HG02973 (cell line): ENCODE measurements around the gene SLC27A6.
"Not testable (repeated sequence)": the region's sequence is repeated elsewhere in the genome, so short reads cannot be mapped to it uniquely, and the experiment has no call there.

Experiments used
- ATAC-seq: cut with Tn5 transposase; IDR thresholded peaks from one replicate; pipeline ENCODE4 v1.9.1; 2021; ENCODE audit warnings: moderate library complexity; ENCODE audit not compliant: unreplicated experiment

Gene SLC27A6

DNA sequence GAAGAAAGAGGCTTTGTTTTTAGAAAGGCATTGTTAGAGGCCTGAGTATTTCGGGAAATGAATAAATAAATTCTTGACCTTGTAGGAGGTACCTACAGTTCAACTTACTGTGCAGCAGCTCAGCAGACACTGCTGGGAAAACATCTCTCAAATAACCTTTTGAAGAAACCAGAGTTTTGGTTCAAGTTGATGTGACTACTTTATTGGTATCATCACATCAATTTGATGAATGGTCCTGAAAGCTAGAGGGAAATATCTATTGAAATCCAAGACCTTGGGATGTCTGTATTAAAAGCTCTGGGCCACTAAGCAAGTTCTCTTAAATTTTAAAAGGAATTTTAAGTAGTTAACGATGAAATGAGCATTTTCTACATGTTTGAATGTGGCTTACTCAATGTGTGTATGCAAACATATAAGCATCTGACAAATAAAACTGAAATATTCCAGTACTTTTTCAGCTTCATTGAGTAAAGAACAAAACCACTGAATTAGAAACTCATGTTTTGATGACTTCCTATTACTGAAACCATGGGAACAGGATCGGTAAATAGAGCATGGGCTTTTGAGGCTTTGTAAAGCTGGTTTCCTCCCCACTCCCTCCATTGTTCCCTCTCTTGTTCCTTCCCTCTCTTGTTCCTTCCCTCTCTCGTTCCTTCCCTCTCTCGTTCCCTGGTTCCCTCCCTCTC, 36.7 kb downstream of the SLC27A6 start:
- no peak for ATAC-seq

DNA sequence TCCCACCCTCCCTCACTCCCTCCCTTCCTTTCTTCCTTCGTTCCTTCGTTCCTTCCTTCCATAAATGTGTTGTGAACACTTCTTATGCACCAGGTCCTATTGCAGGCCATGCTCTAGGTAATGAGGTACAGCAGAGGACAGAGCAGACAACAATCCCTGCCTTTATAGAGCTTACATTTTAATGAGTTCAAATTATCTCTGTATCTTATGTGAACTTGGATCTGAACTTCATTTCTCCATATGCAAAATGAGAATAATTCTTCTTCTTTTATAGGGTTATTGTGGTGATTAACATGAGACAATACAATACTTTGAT, 37.2 kb downstream of the SLC27A6 start:
- no peak for ATAC-seq

DNA sequence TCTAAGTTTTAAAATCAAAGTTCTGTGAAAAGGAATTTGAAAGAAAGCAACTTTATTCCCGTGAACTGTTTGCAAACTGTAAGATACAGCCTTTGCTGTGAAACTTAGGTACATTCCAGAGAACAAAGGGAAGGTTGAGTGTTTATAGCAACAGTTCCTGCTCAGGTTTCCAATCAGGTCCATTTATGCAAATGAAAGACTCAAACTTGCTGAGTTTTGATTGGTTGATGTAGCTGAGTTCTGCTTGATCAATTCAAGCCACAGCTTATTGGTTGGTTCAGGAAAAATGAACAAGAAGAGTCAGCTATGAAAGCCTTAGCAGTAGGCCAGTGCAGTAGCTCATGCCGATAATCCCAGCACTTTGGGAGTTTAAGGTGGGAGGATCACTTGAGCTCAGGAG, 37.9 kb downstream of the SLC27A6 start:
- no peak for ATAC-seq

DNA sequence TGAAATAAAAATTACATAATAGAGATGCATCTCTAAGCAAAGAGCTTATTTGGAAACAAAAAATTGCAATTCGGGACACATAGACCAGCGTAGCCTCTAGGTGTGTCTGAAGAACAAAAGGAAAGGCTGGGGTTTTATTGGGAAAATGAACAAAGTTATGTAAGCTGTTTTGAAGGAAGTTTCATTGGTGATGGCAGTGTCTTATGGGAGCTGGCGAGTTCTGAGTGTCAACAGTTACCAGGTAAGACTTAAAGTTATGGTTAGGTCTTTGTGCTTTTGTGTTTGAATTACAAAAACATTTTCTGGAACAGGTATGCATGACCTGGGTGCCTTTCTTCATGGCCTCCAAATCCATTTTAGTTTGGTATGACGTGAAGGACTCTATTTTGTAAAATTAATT, 48.9 kb downstream of the SLC27A6 start:
- ATAC-seq = no peak

DNA sequence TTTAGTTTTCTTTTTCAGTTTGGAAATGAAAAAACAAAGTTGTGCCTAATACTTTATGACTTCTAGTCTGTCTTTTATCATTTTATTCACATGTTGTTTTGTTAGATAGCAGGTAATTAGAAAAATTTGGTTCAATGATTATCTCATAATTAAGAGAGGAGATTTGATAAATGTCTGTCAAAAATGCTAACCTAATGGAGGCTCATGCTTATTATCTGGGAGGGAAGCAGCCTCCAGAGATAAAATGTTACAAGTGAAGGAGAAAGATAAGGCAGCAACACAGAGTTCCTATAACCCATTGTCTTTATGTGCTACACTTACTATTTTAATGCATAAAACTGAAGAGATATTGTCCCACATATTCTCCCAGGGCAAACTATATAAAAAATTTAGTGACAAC, 53.5 kb downstream of the SLC27A6 start:
- no peak for ATAC-seq

DNA sequence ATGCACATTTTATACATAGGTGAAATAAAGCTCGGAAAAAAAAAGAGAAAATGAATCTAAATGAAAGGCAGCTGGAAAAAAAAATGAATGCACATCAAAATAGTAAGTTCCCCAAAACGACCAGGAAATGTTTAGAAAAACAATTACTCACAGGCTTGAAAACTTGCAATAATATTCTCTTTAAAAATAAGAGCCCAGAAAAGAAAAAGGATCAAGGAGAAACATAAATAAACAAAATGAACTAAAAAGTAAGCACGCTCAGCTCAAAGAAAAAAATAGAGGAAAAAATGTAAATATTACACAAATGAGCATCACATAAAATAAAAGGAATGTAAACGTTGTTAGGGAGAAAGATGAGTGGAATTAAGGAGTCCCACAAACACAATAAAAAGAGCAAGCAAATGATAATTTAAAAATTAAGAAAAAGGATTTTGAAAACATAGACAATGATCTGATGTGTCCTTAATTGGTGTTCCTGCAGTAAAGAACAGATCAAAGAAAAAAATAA, 54.2 kb downstream of the SLC27A6 start:
- no peak for ATAC-seq

DNA sequence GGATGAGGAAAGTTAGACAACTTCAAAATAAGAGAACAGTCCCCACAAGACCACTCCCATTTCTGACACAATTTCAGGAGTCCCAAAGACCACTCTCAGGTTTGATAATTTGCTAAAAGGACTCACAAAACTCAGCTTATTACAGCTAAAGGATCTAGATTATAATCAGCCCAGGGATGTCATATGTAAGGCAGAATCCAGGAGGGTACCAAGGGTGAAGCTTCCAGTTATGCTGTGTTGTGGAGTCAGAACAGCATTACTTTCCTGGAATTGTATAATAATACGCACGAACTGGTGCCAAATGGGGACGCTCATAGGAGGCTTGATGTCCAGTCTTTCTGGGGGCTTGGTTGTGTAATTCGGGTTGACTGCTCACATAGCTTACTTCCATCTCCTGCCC, 55.4 kb downstream of the SLC27A6 start:
- no peak for ATAC-seq

DNA sequence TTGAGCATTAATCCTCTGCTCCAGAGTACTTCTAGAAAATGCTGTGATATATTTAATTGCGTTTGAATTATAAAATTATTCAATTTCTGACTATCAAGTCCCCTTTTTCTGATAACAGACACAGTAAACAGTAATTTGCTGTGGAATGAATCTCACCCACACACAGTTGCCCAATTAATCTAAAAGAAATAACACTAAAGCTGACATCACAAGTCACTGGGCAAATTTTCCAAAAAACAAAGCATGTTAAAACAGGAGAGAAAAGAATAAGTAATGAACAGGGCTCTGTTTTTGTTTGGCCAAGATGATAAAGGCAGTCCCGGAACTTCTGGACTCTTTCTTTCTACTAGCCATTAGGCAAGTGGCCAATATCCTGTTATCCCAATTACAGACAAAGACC, 56.5 kb downstream of the SLC27A6 start:
- ATAC-seq = no peak

DNA sequence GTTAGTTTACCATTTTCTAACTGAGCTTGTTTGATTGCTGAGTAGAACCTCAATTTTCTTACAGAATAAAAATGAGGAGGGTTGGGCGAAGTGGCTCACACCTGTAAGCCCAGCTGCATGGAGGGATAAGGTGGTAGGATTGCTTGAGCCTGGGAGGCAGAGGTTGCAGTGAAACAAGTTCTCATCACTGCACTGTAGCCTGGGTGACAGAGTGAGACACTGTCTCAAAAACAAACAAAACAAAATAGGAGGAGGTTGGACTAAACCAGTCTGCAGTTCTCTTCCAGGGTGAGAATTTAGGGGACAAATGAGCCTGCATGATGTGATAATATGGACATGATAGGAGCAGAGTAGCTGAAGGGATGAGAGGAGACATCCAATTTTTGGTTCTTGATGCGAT, 57.3 kb downstream of the SLC27A6 start:
- no peak for ATAC-seq

DNA sequence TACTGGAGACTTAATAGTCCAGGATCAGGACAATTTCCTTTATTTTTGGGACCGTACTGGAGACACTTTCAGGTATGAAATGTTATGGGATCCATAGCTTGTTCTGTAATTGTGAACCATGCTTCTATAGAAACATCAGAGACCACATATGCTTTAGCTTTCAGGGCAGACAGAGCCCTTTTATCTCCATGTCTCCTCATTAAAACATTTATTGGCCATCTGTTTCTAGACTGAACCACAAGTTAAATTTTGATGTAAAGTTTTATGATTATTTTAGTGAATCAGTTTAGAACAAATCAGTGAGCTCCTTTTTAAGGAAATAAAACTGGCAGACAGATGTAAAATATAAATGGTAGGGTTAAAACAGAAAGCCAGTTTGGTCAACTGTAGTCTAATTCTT, 62.0 kb downstream of the SLC27A6 start:
- no peak for ATAC-seq

DNA sequence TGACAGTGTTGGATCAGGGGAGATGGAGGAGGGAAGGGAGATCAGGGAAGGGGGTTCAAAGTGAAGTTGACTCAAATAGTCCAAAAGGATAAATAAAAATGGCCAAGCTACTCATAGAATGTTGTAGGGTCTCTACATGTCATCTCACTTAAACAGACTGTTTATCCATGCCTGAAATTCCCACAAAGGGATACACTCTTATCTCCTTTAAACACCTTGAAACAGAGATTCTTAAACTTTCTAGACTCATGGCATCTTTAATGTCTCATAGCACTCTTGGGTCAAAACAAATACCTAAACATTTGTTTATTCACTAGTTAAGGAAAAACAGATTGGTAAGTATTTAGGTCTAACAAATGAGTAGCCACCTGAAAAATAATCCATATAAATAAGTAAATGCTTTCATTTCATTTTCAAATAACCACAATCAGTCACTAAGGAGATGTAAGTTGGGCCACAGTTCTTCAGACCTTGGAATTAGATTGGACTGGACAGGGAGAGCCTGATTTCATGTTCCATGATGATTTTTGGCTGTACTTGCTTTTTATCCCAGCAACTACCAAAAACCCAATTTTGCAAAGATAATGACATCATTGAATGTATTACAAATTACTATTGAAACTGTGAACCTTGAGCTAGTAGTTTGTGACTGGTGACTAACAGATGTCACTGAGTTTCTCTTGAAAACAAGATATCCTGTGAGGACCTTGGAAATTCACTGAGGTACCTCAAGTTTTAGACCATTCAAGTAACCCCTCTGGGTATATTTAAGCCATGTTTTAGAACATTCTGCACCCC, 66.8 kb downstream of the SLC27A6 start:
- ATAC-seq = no peak

DNA sequence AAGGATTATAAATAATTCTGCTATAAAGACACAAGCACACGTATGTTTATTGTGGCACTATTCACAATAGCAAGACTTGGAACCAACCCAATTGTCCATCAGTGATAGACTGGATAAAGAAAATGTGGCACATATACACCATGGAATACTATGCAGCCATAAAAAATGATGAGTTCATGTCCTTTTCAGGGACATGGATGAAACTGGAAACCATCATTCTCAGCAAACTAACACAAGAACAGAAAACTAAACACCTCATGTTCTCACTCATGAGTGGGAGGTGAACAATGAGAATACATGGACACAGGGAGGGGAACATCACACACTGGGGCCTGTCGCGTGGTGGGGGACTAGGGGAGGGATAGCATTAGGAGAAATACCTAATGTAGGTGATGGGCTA, 71.0 kb downstream of the SLC27A6 start:
- ATAC-seq = not testable (repeated sequence)

DNA sequence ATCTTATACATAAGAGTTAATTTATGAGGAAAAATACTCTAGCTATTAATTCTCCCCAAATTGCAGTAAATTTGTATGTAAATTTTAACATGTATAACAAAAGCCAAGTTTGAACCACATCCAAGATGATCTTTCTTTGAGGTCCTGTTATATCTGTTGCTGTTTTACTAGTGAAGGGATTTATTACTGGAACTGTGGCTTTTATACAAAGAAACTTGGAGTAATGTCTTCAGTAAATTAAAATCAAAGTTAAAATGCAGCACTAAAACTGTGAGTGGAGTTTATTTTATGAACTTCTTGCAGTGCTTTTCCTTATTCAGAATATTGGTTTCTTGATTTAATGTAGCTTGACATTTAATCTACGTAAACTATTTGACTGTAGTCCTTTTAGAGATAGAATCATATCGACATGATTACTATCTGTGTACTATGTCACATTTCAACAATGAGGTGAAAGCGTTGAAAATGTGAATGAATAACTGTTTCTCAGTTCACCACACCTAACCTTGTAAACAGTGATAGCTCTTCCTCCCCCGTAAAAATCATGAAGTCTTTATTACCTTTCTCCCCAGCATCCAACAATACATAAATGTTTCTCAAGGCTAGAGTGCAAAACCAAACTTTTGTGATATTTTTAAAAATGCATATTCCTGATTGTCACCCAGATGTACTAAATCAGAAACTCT, 76.1 kb downstream of the SLC27A6 start:
- no peak for ATAC-seq

DNA sequence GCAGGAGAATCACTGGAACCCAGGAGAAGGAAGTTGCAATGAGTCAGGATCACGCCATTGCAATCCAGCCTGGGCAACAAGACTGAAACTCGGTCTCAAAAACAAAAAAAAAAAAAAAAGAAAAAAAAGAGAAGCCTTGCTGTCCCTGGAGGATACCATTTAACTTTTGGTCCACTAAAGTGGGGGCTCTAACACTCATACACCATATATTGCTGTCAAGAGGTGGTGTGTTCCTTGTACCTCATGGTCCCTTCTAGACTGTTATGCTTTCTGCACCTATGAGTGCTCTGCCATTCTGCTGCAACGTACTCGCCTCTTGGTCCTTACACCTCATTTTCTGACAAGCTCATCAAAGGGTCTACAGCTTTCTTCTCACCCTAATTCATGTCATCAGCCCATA, 77.0 kb downstream of the SLC27A6 start:
- ATAC-seq = no peak

DNA sequence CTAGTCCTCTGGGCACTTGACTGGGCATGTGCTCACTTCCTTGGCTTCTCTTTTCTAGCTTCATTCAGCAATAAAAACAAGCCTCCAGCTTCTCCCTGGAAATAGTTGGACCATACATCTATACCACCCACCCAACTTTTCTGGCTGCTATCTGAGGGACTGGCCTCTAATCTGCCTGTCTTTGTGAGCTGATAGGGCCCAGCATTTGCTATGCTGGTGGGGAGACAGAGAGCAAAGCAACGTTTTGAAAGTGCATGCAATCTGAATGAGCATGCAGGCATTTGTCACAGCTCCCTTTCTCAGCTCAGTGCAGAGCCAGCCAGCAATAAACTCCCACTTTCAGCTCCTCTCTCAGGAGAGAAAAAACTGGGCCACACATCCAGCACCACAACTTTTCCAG, 78.6 kb downstream of the SLC27A6 start:
- ATAC-seq = no peak

DNA sequence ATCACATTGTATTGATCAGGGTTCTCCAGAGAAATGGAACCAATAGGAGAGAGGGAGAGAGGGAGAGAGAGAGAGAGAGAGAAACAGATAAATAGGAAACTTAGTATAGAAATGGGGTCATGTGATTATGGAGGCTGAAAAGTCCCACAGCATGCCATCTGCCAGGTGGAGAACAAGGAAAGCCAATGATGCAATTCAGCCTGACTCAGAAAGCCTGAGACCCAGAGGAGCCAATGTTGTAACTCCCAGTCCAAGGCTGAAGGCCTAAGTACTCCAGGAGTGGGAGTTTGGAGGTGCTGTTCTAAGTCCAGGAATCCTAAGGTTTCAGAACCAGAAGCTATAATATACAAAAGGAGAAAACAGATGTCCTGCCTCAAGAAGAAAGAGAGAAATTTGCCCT, 80.9 kb downstream of the SLC27A6 start:
- ATAC-seq = no peak

DNA sequence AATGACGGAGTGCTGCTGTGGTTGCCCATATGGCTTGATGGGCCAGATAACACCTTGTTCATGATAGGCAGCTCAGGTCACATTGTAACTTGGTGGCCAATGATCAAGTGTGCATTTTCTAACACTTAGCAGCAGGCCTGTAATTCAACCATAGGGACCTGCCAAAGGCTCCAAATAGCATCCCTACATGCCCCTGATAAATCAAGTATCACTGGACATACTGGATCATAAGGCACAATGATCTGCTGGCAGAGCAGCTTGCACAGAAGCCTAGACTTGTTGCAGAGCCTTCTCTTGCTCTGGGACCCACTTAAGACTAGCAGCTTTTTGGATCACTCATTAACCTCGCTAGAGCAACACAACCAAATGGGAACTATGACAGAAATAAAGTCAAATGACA, 83.2 kb downstream of the SLC27A6 start:
- ATAC-seq = no peak

DNA sequence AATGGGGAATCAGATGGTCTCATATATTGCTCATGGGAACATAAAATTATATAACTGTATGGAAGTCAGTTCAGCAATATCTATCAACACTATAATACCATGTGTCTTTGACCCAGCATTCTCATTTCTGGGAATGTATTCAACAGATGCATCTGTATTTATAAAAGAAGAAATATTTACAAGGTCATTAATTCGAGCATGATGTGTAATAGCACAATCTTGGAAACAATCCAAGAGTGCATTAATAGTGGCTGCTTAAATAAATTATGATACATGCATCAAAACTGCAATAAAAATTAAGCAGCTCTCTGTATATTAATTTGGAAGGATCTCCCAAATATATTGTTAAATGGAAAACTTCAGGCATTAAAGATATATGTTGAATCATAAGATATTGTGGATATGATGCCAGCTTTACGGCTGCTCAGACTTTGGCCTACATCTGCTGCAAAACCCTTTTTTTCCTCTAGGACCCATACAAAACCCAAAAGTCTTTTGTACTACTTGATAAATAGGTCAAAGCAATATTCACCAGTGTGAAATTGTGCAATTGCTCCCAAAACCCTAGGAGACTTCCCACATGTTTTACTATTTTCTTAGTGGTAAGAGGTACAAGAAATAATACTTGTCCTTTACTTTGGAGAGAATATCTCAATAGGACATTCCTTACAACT, 84.0 kb downstream of the SLC27A6 start:
- no peak for ATAC-seq

DNA sequence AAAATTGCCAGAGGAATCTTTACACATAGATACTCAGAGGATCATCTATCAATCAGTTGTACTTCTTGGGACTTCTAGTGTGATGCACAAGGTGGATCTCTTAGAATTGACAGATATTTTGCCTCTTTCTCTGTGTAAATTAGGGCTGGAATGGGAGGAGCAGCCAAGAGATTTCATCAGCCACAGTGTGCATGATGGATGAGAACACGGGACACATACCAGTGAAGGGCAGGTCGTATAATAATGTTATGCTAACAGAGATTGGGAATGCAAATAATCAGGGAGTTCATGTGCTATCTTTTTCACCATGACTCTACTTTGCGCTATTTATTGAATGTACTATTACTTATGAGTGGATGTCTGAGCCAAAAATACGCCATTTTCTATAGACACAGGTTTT, 86.0 kb downstream of the SLC27A6 start:
- ATAC-seq = no peak

DNA sequence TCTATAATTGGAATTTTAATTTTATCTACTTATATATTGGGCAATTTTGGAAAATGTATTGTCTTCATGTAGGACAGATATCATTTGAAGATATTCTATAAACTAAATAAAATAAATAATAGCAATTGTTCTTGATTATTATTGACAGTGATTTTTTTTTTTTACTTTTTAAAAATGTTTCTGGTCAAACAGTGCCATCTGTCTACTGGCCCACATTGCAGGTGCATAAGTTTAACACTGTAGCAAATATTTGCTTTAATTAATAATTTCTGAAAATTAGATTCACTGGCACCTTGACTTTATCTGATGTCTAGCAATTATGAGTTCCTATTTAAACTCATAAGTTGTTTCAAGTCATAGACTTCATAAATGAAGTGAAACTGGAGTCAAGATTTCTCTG, 88.2 kb downstream of the SLC27A6 start:
- no peak for ATAC-seq

DNA sequence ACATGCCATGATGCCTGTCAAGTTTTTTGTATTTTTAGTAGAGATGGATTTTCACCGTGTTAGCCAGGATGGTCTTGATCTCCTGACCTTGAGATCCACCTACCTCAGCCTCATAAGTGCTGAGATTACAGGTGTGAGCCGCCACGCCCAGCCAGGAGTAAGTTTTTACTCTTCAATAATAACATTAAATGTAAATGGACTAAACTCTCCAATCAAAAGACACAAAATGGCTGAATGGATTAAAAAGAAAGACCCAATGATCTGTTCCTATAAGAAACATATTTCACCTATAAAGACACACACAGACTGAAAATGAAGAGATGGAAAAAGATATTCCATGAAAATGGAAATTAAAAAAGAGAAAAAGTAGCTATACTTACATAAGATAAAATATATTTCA, 92.0 kb downstream of the SLC27A6 start:
- ATAC-seq = no peak

DNA sequence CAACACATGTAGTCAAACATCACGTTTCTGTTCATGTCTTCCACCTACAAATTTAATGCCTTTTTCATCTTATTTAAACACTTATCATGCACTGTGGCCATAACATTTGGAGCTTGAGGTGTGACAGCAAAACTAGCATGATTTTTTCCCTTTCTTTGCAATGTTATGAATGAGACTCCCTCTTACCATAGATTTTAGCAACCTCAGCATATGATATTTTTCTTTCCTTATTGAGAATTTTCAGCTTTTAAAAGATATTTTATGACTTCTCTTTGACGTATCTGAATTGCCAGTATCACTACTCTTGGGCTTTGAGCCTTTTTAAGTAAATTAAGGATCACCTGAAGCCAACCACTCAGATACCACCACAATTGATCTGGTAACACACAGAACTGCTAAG, 96.6 kb downstream of the SLC27A6 start:
- ATAC-seq = no peak
